MG63 (cell line): ENCODE results near the gene DHRS7B. TPM values are rescaled to one million over a fixed set of nuclear protein-coding genes. Genes with fewer than 3 reads are reported as not detected.

Experiments used
- DNase-seq: peaks from one replicate; pipeline ENCODE4 v3.0.0-alpha.2; 2020
- H3K27me3 ChIP-seq: fragments of 250-450 bp; sonication (Bioruptor Pico); 2 replicates; pipeline ENCODE4 v1.5.1; 2020; ENCODE audit warnings: mild to moderate bottlenecking, moderate library complexity
- H3K36me3 ChIP-seq: fragments of 250-450 bp; sonication (Bioruptor Pico); 2 replicates; pipeline ENCODE4 v1.5.1; 2020; ENCODE audit warnings: mild to moderate bottlenecking, moderate library complexity
- H3K4me3 ChIP-seq: fragments of 250-450 bp; sonication (Bioruptor Pico); 2 replicates; pipeline ENCODE4 v1.5.1; 2020; ENCODE audit warnings: mild to moderate bottlenecking, moderate library complexity
- H3K9me3 ChIP-seq: fragments of 250-450 bp; sonication (Bioruptor Pico); 2 replicates; pipeline ENCODE4 v1.5.1; 2020; ENCODE audit warnings: mild to moderate bottlenecking, moderate library complexity
- total RNA-seq: library from RNA; depleted of rRNA; stranded (reverse); fragments of >200 nt; shearing (Covaris generic); gene quantifications from 2 replicates; pipeline ENCODE4 v1.2.3, GENCODE V29; 2014; ENCODE audit warnings: low replicate concordance

The DHRS7B gene
- total RNA-seq, 1 experiment from 2014 or later, result 16.5 TPM

DNA sequence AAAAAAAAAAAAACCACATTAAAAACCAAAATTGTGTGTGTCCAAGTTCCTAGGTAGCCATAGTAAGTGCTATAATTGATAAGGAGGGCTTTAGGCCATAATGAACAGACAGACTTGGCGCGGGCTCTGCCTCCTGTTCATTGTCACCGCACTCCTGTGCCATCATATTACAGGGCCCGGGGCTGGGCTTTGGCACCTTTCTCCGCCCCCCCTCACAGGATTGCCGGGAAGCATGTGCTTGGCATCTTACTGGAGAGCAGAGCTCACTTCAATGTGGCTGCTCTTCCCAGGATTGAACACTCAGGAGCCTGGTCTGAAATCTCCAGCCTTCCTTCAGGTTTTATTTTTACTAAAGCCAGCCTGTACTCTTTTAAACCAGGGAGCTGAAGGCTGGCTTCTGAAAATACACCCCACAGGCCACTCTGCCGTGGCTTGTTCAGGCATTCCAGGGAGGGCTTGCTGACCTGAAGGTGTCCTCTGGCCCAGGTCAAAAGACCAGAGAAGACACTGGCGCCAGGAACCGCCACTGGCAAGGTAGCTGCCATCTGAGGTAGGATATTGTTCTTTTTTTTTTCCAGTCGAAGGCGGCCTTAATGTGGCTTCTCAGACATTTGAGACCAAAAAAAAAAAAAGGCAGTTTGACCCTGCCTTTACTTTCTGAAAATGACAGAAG, 39.3 kb downstream of the DHRS7B start:
- no peaks in the 10 kb centered on the region for H3K36me3 ChIP-seq
- H3K9me3 ChIP-seq, result no peaks in the 10 kb centered on the region
- no peak for DNase-seq
- no peak overlapping the region for H3K4me3 ChIP-seq
- H3K27me3 ChIP-seq, result no peaks in the 10 kb centered on the region

DNA sequence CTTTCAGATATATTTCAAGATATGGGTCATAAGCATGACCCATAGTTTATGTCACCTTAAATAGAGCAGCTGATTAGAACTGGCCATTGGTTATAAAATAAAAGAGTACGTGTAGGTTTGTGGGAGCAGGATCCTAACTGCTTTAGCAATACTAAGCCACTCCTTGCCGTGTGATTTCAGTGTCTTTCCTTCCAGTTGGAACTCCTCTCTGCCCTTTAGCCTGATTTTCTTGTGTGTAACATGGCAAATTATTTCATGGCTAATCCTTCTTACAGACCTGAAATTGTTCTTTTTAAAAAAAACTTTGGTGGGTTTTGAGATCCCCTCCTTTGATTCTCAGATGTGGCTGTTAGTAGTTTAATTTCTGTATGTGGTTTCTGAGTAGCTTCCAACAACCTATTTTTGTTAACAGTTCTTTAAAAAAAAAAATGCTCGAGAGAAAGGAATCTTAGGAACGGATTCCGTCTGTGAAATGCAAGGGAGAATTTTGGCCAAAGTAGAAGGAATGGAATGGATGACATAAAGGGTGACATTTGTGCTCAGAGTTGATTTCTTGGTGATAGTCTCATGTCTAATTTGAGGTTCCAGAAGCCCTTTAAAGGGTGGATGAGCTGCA, 39.9 kb downstream of the DHRS7B start:
- no peak for DNase-seq
- H3K4me3 ChIP-seq, result no peak overlapping the region
- no peaks in the 10 kb centered on the region for H3K9me3 ChIP-seq
- H3K27me3 ChIP-seq, result no peaks in the 10 kb centered on the region
- no peaks in the 10 kb centered on the region for H3K36me3 ChIP-seq

DNA sequence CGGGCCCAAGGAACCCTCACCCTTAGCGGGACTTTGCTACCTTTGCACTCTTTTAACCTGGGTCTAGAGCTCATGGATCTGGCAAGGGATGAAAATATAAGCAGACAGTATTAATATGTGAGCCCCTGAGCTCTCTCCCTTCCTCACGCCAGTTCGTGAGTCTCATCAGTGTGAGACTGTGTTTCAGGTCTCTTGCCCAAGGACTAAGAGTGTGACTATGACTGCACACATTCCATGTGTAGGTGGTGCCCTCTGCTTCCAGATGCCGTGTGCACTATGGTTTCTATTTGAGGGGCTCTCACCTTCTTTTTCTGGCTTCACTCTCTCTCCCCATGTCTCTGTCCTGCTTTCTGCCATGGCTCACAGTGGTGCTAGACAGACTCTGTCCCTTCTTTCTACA, 40.5 kb downstream of the DHRS7B start:
- no peaks in the 10 kb centered on the region for H3K27me3 ChIP-seq
- no peaks in the 10 kb centered on the region for H3K9me3 ChIP-seq
- DNase-seq, result no peak
- H3K36me3 ChIP-seq, result no peaks in the 10 kb centered on the region
- no peak overlapping the region for H3K4me3 ChIP-seq

DNA sequence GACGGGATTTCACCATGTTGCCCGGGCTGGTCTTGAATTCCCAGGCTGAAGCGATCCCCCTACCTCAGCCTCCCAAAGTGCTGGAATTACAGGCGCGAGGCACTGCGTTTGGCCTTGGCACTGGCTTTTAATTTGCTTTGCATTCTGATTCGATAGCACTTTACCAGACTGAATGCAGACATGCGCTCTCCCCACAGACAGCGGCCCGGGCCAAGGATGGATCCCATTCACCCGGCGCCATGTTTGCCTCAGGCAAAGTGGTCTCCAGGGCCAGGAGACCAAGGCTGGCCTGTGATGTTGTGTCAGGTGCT, 41.7 kb downstream of the DHRS7B start:
- Histone ChIP-seq H3K36me3 (no peaks in the 10 kb centered on the region), H3K9me3 (no peaks in the 10 kb centered on the region), H3K4me3 (no peak overlapping the region), H3K27me3 (no peaks in the 10 kb centered on the region)
- DNase-seq, result no peak

DNA sequence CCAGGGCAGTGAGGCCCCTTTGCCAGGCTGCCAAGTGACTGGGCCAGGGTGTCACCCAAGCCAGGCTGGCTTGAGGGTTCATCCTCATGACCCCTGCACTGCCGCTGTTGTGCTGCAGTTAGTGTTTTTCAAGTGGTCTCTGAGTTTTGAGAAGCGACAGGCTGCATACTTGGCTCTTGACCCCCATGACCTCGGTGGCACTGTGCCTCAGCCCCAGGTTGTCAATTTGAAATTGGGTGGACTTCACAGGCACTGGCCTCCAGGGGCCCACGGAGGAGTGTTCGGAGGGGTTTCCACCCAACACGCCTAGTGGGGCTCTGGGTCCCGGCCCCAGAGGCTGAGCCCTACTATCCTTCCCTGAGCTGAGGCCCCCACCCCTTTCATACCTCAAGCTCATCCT, 42.7 kb downstream of the DHRS7B start:
- Histone ChIP-seq H3K4me3 (no peak overlapping the region), H3K36me3 (no peaks in the 10 kb centered on the region), H3K9me3 (no peaks in the 10 kb centered on the region), H3K27me3 (no peaks in the 10 kb centered on the region)
- DNase-seq, result no peak

DNA sequence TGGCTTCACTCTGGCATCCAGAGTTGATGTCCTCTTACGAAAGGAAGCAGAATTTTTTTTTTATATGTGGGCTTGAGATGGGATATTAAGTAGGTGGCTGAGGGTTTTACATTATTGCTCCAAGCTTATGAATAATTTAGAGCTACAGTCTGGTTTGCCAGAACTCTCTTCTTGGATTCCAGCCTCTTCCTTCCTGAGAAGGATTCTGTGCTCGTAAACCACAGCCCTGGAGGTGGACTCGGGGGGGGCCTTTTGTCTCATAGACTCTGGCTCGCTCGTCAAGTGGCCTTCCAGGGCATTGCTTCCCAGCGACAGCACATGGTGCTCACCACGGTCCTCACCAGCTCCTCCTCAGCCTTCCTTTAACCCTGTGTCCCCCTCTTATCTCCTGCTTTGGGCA, 44.0 kb downstream of the DHRS7B start:
- no peak for DNase-seq
- no peaks in the 10 kb centered on the region for H3K9me3 ChIP-seq

DNA sequence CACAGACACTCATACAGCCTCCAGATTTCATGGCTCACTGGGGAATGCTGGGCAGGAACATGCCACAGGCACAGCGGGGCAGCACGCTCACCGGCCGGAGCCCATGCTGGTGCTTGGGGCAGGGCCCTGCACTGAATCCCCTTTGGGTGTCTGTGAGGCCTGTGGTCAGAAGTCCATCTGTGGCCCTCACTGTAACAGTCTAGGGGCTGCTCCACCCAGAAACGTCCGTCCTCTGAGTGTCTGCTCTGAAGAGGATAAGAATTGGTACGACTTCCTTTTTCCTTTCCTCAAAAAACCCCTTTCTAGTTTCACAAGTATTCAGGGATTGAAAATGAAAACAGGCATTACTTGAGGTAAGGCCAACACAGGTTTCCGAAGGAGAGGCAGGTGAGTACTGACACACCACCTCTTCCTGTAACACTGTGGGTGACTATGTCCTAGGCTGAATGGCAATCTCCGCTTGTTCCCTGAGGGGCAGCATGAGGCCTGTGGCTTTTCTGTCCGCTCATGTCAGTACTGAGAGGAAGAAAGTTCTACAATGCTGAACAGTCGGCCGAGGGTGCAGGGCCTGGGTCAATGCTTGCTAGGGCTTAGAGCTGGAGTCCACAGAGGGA, 44.7 kb downstream of the DHRS7B start:
- H3K27me3 ChIP-seq, result no peaks in the 10 kb centered on the region
- DNase-seq, result no peak
- H3K9me3 ChIP-seq, result no peaks in the 10 kb centered on the region
- H3K4me3 ChIP-seq, result no peak overlapping the region
- no peaks in the 10 kb centered on the region for H3K36me3 ChIP-seq

More for the DNA sequence above, 44.0 kb downstream of the DHRS7B start:
- Histone ChIP-seq H3K36me3 (no peaks in the 10 kb centered on the region), H3K27me3 (no peaks in the 10 kb centered on the region), H3K4me3 (no peak overlapping the region)

DNA sequence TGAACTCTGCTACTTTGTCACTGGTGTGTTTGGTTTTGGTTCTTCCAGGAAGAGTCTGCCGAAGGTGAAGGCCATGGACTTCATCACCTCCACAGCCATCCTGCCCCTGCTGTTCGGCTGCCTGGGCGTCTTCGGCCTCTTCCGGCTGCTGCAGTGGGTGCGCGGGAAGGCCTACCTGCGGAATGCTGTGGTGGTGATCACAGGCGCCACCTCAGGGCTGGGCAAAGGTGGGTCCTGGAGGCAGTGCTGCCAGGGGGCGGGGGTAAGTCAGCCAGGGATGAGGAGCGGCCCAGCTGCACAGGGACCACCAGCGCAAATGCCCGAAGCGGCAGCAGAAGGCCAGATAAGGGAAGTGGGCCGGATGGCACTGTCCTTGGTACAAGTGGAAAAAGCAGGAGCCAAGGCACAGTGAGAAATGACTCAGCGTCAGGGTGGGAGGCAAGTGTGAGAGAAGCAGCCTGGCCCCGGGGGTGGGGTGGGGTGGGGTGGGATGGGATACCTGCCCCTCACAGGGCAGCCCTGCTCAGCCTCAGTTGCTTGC, 45.3 kb downstream of the DHRS7B start:
- H3K4me3 ChIP-seq, result no peak overlapping the region

DNA sequence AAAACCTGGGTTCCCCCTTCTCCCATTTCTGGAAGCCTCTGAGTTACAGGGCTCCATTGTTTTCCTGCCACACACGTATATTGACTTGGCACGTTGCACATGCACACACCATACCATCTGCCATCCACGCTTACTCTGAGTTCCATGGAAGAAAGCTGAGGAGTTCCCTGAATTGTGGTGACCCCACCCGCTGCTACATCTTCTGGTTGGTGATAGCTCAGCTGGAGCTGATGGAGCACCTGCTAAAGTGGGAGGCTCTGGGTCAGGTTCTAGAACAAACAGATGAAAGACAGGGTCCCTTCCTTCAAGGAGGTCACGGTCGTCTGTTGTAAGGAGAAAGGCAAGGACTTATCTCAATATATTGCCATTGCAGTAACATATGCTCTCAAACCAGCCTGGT, 46.1 kb downstream of the DHRS7B start:
- DNase-seq, result no peak

More for the DNA sequence above, 45.3 kb downstream of the DHRS7B start:
- no peak for DNase-seq
- Histone ChIP-seq H3K27me3 (no peaks in the 10 kb centered on the region), H3K9me3 (no peaks in the 10 kb centered on the region), H3K36me3 (no peaks in the 10 kb centered on the region)

DNA sequence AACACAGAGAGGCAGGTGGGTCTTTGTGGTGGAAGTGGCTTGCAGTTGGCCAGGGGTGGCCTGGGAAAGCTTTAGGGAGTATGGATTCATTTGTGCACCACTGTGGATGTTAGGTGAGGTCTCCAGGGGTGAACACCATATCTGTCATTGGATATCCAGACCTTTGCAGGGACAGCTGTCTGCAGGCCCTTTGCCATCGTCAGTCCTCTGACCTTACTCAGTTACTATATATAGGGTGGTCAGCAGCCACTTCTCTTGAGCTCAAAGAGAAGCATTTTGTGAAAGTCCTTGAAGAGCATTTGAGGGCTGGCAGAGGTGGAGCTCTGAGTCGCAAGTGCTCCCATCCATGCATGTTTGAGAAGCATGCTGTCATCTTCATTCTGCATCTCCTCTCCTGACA, 46.8 kb downstream of the DHRS7B start:
- DNase-seq, result no peak
- no peak overlapping the region for H3K4me3 ChIP-seq

More for the DNA sequence above, 46.1 kb downstream of the DHRS7B start:
- H3K4me3 ChIP-seq, result no peak overlapping the region
- H3K9me3 ChIP-seq, result no peaks in the 10 kb centered on the region
- H3K27me3 ChIP-seq, result no peaks in the 10 kb centered on the region
- H3K36me3 ChIP-seq, result no peaks in the 10 kb centered on the region

DNA sequence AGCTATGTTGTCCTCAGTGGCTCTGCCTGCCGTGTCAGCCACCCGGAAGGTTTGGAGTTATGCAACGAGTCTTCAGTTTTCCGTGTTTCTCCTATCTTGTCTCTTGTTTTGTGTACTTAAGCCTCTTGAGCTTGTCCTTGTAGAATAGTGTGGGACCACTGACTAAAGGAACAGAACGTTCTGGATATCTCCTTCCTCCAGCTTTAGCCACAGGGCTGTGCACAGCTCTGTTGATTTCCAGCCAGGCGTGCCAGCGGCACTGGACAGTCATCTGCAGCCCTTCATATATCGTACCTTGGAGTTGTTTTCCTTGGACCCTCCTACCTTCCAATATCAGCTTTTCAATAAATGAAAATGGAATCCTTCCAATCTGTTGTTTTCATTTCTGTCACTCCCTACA, 47.4 kb downstream of the DHRS7B start:
- H3K9me3 ChIP-seq, result no peaks in the 10 kb centered on the region
- DNase-seq, result no peak
- no peaks in the 10 kb centered on the region for H3K36me3 ChIP-seq
- no peaks in the 10 kb centered on the region for H3K27me3 ChIP-seq
- H3K4me3 ChIP-seq, result no peak overlapping the region

More for the DNA sequence above, 46.8 kb downstream of the DHRS7B start:
- Histone ChIP-seq H3K9me3 (no peaks in the 10 kb centered on the region), H3K36me3 (no peaks in the 10 kb centered on the region), H3K27me3 (no peaks in the 10 kb centered on the region)

DNA sequence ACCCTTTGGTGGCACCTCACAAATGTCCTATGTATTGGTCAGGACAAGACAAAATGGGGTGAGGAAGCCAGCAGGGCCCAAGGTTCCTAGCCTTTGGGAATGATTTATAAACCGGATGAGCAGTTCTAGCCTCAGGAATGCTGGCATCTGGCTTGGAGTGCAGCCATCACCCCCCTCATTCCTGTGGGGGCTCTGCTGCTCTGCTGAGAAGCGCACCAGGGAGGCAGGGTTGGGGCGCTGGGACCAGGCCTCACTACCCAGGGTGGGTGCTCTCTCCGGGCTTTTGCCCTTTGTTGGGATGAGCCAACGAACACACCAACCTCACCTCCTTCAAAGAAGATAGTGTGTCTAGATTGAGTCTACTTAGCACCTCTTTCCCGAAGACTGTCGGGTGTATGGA, 47.9 kb downstream of the DHRS7B start:
- Histone ChIP-seq H3K27me3 (no peaks in the 10 kb centered on the region), H3K9me3 (no peaks in the 10 kb centered on the region), H3K4me3 (no peak overlapping the region), H3K36me3 (no peaks in the 10 kb centered on the region)
- DNase-seq, result no peak

DNA sequence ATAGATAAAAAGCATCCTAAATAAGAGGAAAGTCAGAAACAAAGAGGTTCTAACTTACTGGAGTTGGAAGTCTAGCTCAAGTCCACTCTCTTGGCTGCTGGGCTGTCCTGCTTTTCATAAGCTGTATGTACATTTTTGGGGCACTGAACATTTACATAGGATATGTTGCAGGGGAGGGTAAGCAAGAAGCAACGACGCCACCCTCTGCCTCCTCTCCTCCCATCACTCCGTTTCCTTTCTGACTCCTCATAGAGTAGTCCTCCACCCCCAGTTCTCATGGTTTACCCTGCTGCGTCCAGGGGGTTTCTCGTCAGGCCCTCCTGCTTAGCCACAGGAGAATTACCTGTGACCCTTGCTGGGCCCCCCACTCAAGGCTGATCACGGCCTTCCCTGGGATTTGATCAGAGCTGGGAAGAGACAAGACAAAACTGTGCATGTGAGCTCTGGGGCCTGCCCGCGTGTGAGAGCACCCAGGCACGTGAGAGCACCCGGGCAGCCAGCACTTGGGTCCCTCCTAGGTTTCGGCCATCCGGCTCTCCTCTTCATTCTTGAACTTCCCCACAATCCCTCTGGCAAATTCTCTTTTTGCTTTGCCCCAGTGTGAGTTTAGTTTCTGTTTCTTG, 50.1 kb downstream of the DHRS7B start:
- no peak for DNase-seq
- Histone ChIP-seq H3K27me3 (no peaks in the 10 kb centered on the region), H3K36me3 (no peaks in the 10 kb centered on the region), H3K4me3 (no peak overlapping the region), H3K9me3 (no peaks in the 10 kb centered on the region)

DNA sequence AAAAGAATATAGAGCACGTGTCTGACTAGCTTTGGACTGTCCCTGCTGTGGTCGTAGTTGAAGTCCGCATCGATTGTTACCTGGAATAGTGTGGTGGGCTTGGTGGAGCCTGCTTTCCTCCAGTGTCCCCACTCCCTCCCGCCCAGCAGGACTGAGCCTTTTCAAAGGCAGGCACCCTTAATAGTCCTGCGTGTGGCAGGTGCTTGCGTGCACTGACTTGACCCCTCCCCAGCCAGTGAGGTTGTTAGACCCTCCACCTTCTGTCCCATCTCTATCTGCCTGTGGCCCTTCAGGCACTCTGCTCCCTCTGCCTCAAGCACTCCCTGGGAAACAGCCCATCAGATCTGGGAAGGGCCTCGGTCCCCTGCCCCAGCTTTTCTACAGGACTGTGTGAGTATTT, 50.6 kb downstream of the DHRS7B start:
- no peak for DNase-seq

DNA sequence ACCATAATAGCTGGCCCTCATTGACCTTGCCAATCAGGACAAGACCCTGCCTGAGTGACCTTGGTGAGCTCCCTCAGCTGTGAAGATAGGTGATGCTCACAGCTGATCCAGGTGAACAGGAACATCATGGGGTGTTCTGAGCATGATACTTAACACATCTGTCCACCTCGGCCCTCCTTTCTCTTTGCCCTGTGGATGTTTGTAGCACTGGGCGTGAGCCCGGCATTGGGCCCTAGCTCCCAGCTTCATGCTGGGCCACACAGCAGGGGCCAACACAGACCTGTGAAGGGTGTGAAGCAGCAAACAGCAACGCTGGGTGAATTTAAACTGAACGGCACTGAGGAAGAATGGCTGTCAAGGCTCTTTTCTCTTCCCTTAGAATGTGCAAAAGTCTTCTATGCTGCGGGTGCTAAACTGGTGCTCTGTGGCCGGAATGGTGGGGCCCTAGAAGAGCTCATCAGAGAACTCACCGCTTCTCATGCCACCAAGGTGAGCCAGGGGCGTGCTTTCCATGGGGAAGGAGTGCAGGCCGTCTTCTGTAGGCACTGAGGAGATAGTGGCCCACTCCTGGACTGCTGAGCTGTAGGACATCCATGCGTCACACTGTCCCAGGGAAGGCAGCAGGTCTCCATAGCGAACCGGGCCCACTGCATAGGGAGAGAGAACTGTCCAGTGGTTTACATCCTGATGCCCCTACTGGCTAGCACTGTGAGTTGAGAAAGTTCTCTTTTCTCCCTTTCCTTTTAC, 51.3 kb downstream of the DHRS7B start:
- H3K27me3 ChIP-seq, result no peaks in the 10 kb centered on the region
- H3K4me3 ChIP-seq, result no peak overlapping the region
- no peaks in the 10 kb centered on the region for H3K9me3 ChIP-seq
- no peaks in the 10 kb centered on the region for H3K36me3 ChIP-seq
- DNase-seq, result no peak

More for the DNA sequence above, 50.6 kb downstream of the DHRS7B start:
- Histone ChIP-seq H3K4me3 (no peak overlapping the region), H3K36me3 (no peaks in the 10 kb centered on the region), H3K9me3 (no peaks in the 10 kb centered on the region), H3K27me3 (no peaks in the 10 kb centered on the region)

DNA sequence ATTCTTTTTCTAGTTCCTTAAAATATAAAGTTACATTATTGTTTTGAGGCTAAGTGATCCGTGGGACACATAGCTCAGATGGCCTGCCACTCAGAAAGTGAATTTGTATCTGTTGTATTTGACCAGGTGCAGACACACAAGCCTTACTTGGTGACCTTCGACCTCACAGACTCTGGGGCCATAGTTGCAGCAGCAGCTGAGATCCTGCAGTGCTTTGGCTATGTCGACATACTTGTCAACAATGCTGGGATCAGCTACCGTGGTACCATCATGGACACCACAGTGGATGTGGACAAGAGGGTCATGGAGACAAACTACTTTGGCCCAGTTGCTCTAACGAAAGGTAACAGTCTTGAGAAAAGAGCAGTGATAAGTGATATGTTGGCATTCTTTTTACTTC, 56.7 kb downstream of the DHRS7B start:
- H3K4me3 ChIP-seq, result no peak overlapping the region

DNA sequence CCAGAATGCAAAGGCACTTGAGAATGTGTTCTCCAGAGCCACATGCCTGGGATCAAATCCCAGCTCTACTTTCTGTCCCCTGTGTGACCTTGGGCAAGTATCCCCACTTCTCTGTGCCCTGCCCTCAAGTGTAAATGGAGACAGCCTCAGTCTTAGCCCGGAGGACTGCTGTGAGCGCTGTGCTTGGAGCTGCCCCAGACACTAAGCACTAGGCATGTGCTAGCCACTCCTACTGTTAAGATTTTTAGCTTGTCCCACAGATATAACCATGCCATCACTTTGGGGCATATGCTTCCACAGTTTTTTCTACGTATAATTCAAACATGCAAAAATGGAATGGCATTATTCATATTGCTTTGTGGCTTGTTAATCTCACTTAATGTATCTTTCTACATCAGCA, 57.8 kb downstream of the DHRS7B start:
- no peak for DNase-seq
- H3K27me3 ChIP-seq, result no peaks in the 10 kb centered on the region
- no peaks in the 10 kb centered on the region for H3K9me3 ChIP-seq
- H3K4me3 ChIP-seq, result no peak overlapping the region
- no peaks in the 10 kb centered on the region for H3K36me3 ChIP-seq

More for the DNA sequence above, 56.7 kb downstream of the DHRS7B start:
- Histone ChIP-seq H3K9me3 (no peaks in the 10 kb centered on the region), H3K36me3 (no peaks in the 10 kb centered on the region), H3K27me3 (no peaks in the 10 kb centered on the region)
- no peak for DNase-seq
